ENCODE data around the gene FN3KRP.

The FN3KRP gene

DNA sequence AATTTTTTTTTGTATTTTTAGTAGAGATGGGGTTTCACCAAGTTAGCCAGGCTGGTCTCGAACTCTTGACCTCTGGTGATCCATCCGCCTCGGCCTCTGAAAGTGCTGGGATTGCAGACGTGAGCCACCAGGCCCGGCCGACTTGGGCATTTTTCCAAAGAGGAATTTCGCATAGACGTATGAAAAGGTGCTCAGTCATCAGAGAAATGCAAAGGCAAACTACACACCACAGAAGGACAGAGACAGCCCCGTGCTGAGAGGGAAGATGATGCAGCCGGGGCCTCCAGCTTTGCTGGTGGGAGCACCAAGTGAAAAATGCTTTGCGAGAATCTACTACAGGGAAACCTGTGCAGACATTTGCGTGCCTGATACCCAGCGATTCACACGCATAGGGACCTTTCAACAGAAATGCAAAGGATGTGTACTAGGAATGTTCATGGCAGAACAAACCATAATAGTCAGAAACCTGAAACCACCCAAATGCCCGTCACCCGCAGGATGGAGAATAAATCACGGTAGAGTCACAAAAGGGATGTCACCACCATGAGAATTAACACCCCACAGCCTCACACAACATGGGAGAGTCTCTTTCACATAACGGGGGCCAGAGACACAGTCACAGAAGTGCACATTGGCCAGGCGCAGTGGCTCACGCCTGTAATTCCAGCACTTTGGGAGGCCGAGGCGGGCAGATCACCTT is 23.2 kb upstream of the FN3KRP start:
- TF ChIP-seq, protein P1, sequence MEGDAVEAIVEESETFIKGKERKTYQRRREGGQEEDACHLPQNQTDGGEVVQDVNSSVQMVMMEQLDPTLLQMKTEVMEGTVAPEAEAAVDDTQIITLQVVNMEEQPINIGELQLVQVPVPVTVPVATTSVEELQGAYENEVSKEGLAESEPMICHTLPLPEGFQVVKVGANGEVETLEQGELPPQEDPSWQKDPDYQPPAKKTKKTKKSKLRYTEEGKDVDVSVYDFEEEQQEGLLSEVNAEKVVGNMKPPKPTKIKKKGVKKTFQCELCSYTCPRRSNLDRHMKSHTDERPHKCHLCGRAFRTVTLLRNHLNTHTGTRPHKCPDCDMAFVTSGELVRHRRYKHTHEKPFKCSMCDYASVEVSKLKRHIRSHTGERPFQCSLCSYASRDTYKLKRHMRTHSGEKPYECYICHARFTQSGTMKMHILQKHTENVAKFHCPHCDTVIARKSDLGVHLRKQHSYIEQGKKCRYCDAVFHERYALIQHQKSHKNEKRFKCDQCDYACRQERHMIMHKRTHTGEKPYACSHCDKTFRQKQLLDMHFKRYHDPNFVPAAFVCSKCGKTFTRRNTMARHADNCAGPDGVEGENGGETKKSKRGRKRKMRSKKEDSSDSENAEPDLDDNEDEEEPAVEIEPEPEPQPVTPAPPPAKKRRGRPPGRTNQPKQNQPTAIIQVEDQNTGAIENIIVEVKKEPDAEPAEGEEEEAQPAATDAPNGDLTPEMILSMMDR (IDR thresholded peaks at IDR 0.05; ENCODE audit: low read depth, low read length, missing control alignments): no peak
- in situ Hi-C loops (cut with HindIII; ENCODE audit: low sequenced_read_pairs): no loop called here

DNA sequence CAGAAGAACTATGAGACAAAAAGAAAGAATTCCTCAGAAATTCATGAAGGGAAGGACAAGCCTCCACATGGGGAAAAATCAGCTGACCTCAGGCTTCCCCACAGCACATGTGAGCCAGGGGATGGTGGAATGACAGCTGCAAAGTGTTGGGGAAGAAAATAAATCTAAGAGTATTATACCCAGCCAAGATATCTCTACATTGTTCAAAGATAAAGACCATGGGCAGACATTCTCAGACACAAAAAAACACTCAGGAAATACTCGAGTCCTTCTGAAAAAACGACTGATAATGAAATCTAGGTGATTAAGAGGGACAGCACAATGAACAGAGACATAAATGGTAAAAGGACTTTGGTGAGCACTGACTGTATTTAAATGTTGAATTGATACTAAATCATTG is 21.9 kb upstream of the FN3KRP start:
- TF ChIP-seq, protein P1 (IDR thresholded peaks at IDR 0.05; ENCODE audit: low read depth, low read length, missing control alignments): no peak
- H3K4me3 ChIP-seq (ENCODE audit: low read depth, low read length): no peak overlapping the region
- no peak for DNase-seq (ENCODE audit: low read depth)
- in situ Hi-C loops (cut with HindIII; ENCODE audit: low sequenced_read_pairs): no loop called here

More for the DNA sequence above, 23.2 kb upstream of the FN3KRP start:
- no peak overlapping the region for H3K4me3 ChIP-seq (ENCODE audit: low read depth, low read length)
- DNase-seq (ENCODE audit: low read depth): no peak

DNA sequence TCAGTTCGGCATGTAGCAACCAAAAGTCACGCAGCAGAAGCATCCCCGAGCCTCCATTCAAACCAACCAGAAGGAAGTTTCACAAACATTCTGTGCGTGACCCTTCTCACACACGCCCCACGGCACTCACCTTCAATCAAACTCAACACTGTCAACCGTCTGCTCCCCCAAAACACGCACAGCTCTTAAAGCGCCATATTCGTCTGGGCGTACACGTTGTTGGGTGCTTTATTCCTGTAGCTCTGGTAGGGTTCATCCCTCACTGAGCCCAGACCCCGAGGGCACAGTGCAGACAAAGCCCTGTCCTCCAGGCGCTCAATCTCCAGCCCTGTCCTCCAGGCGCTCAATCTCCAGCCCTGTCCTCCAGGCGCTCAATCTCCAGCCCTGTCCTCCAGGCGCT is 20.2 kb upstream of the FN3KRP start:
- TF ChIP-seq, protein P1 (IDR thresholded peaks at IDR 0.05; ENCODE audit: low read depth, low read length, missing control alignments): no peak
- no peak overlapping the region for H3K4me3 ChIP-seq (ENCODE audit: low read depth, low read length)
- in situ Hi-C loops (cut with HindIII; ENCODE audit: low sequenced_read_pairs): no loop called here
- no peak for DNase-seq (ENCODE audit: low read depth)

DNA sequence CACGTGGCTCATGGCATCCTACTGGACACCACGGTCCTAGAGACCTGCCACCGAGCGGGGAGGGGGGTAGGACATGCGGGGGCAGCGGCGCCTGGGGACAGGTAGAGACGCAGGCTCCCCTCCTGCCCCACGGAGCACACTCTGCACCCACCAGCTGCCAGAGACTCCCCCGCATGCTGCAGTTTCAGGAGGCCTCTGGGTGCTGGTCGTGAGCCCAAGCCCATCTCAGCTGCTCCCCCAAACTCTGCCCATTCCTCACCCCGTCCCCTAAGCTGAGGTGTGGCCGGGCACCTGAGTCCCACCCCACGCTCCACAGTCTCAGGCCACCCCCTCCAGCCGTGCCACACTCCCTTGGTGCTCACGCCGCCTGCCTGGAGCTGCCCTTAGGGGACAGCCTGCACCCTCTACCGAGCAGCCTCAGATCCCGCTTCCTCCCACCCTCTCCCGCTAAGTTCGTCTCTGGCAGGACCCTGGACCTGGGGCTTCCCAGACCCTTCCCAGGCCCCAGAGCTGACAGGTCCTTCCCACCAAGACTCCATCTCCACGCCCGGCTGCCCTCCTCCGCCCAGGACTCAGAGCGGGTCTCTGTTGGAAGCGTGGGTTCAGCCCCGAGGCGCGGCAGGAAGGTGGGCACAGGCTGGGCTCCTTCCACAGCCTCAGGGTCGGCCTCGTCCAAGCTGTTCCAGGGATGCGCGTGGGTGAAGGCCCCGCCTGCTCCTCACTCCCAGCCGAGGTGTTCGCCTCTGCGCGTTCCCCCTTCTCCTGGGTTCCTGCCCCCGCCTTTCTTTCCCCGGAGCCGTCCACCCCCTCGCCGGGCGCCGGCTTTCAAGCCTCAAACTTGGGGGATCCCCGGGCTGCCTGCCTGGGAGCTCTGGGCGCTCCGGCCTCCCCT is 19.3 kb upstream of the FN3KRP start:
- TF ChIP-seq, protein P1 (IDR thresholded peaks at IDR 0.05; ENCODE audit: low read depth, low read length, missing control alignments): no peak
- in situ Hi-C loops (cut with HindIII; ENCODE audit: low sequenced_read_pairs): no loop called here
- H3K4me3 ChIP-seq (ENCODE audit: low read depth, low read length): peak overlapping the region; percentile 57
- no peak for DNase-seq (ENCODE audit: low read depth)

DNA sequence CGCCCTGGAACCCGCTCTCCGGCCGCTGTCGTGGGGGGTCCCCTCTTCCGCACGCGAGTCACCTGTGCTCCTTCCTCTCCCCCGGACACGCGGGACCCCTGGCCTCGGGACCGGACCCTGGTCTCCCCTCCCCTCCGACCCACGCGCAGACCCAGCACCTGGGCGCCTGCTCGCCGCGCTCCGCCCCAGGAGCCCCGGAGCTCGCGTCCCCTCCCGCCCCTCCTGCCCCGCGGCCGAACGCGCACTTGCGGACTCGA is 18.8 kb upstream of the FN3KRP start:
- in situ Hi-C loops (cut with HindIII; ENCODE audit: low sequenced_read_pairs): no loop called here
- DNase-seq (ENCODE audit: low read depth): no peak
- TF ChIP-seq, protein P1 (IDR thresholded peaks at IDR 0.05; ENCODE audit: low read depth, low read length, missing control alignments): no peak
- peak overlapping the region; percentile 57 for H3K4me3 ChIP-seq (ENCODE audit: low read depth, low read length)

DNA sequence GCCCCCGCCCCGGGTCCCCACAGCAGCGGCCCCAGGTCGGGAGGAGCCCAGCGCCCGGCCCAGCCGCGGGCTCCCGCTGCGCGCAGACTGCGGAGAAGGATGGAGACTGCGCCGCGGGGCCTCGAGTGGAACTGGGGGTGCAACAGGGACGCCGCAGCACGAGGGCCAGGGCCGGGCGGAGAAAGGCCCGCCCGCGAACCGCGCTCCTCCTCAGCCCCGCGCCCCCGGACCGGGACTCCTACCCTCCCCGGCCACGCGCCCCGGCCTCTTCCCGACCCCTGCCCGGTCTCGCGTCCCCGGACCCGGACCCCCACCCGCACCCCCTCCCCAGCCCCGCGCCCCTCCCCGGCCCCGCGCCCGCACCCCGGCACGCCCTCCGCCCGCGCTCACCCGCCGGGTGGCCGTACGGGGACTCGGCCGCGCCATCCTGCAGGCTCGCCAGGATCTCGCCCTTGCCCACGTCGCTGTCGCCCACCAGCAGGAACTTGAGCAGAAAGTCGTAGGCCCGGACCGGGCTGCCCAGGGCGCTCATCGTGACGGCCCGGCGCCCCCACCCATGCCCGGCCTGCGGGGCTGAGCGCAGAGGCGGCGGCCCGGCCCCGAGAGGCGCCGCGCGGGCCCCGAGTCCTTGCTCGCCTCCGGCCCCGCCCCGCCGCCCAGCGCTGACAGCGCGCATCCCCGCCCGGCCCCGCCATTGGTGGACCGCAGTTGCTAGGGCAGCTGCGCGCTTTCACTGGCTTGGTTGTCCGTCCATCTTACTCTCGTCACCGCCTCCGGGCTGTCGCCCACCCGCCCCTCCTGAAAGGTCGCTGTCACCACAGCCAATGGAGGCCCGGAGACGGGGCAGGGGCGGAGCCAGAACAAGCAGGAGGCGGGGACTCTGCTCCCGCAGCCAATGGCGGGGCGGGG is 18.2 kb upstream of the FN3KRP start, which contains the start of gene RAB40B:
Gene RAB40B (minus strand): TSS at position 634 of the 909 bp plus-strand sequence. CDS start 102 bp downstream, at position 532.
- DNase-seq (ENCODE audit: low read depth): peak; percentile 96
- H3K4me3 ChIP-seq (ENCODE audit: low read depth, low read length): peak within 1 kb of the TSS; percentile 58
- in situ Hi-C loops (cut with HindIII; ENCODE audit: low sequenced_read_pairs): no loop called here
- TF ChIP-seq, protein P1 (IDR thresholded peaks at IDR 0.05; ENCODE audit: low read depth, low read length, missing control alignments): no peak
